HepG2 (cell line): ENCODE results near the gene GAL3ST2. TPM values are rescaled to one million over a fixed set of nuclear protein-coding genes. Genes with fewer than 3 reads are reported as not detected.
A peak's percentile ranks its signal among the peaks of the same experiment; 100 is the strongest.

Experiments used
- AGO1 ChIP-seq: fragments of 200-400 bp; formaldehyde crosslinking; IDR thresholded peaks from 2 replicates; pipeline ENCODE4 v1.6.1; 2017; ENCODE audit warnings: mild to moderate bottlenecking, low read depth, low read length, moderate library complexity; ENCODE audit not compliant: poor library complexity, severe bottlenecking
- ARID4A ChIP-seq: sonication (generic); formaldehyde crosslinking; IDR thresholded peaks from 2 replicates; pipeline ENCODE4 v1.5.0; 2020; ENCODE audit warnings: mild to moderate bottlenecking, missing genetic modification reagents, borderline replicate concordance
- FOSL2 ChIP-seq: sonication (generic); formaldehyde crosslinking; IDR thresholded peaks from 2 replicates; pipeline ENCODE4 v1.4.0; 2020; ENCODE audit warnings: missing genetic modification reagents
- FOXA3 ChIP-seq: IDR thresholded peaks from 2 replicates; pipeline ENCODE4 v1.6.1; 2016; ENCODE audit warnings: missing genetic modification reagents, missing compliant biosample characterization
- HNRNPUL1 ChIP-seq: fragments of 200-400 bp; formaldehyde crosslinking; IDR thresholded peaks from 2 replicates; pipeline ENCODE4 v1.6.1; 2017; ENCODE audit warnings: low read depth, mild to moderate bottlenecking, low read length, moderate library complexity
- MAFG ChIP-seq: sonication (generic); formaldehyde crosslinking; IDR thresholded peaks from 2 replicates; pipeline ENCODE4 v1.5.1; 2020; ENCODE audit warnings: mild to moderate bottlenecking, missing genetic modification reagents
- NCOA1 ChIP-seq: sonication (generic); formaldehyde crosslinking; IDR thresholded peaks from 2 replicates; pipeline ENCODE4 v1.9.0; 2021; ENCODE audit warnings: missing genetic modification reagents
- SNRNP70 ChIP-seq: fragments of 200-400 bp; formaldehyde crosslinking; IDR thresholded peaks from 2 replicates; pipeline ENCODE4 v1.6.1; 2017; ENCODE audit warnings: mild to moderate bottlenecking, low read depth, low read length, moderate library complexity
- ZC3H4 ChIP-seq: sonication (generic); formaldehyde crosslinking; IDR thresholded peaks from 2 replicates; pipeline ENCODE4 v1.4.0; 2020; ENCODE audit warnings: missing genetic modification reagents, borderline replicate concordance
- ZMYM3 ChIP-seq: sonication (generic); formaldehyde crosslinking; IDR thresholded peaks from 2 replicates; pipeline ENCODE4 v1.5.1; 2020; ENCODE audit warnings: mild to moderate bottlenecking, missing genetic modification reagents
- ZNF496 ChIP-seq: sonication (generic); formaldehyde crosslinking; IDR thresholded peaks from 2 replicates; pipeline ENCODE4 v1.8.1; 2023; ENCODE audit warnings: mild to moderate bottlenecking, moderate library complexity, missing genetic modification reagents; ENCODE audit not compliant: insufficient replicate concordance
- ZNF556 ChIP-seq: sonication (generic); formaldehyde crosslinking; IDR thresholded peaks from 2 replicates; pipeline ENCODE4 v1.4.0; 2020; ENCODE audit warnings: mild to moderate bottlenecking, missing genetic modification reagents, borderline replicate concordance
- ZNF629 ChIP-seq: sonication (generic); formaldehyde crosslinking; conservative IDR thresholded peaks from 2 replicates; pipeline ENCODE4 v1.5.0; 2020; ENCODE audit warnings: missing genetic modification reagents
- ZNF703 ChIP-seq: sonication (generic); formaldehyde crosslinking; IDR thresholded peaks from 2 replicates; pipeline ENCODE4 v1.5.1; 2020; ENCODE audit warnings: missing genetic modification reagents, mild to moderate bottlenecking, moderate library complexity, borderline replicate concordance
- ZNF800 ChIP-seq: sonication (generic); formaldehyde crosslinking; IDR thresholded peaks from 2 replicates; pipeline ENCODE4 v1.4.0; 2020; ENCODE audit warnings: missing genetic modification reagents
- polyA plus RNA-seq, 8 experiments: library from polyadenylated mRNA; depleted of rRNA in 3 of 8; stranded (reverse) in 7 of 8; unstranded in 1 of 8; fragments of >200 nt; fragmentation: Illumina TruSeq in 4 of 8; extraction: Trizol in 4 of 8; gene quantifications; 2 replicates each; pipeline versions ENCODE4 v1.2.1 to v1.2.3, GENCODE V29; 2011 to 2016; ENCODE audit warnings: low read depth in 4 of 8, missing spikeins in 1 of 8, mixed read lengths in 1 of 8; ENCODE audit not compliant: insufficient read depth in 1 of 8
- total RNA-seq, 5 experiments: library from RNA; depleted of rRNA; stranded (reverse); fragments of >200 nt; fragmentation: Illumina TruSeq; extraction: Trizol; gene quantifications; 2 replicates each; pipeline ENCODE4 v1.2.3, GENCODE V29; 2016; ENCODE audit warnings: low read depth in 1 of 5
- TF ChIP-seq, protein P1 (sequence below): IDR thresholded peaks from 2 replicates; pipeline ENCODE4 v1.6.1; 2016; ENCODE audit warnings: control low read depth
- TF ChIP-seq, protein P2 (sequence below): sonication (generic); formaldehyde crosslinking; IDR thresholded peaks from 2 replicates; pipeline ENCODE4 v1.4.0; 2020; ENCODE audit warnings: missing genetic modification reagents, low read depth, mild to moderate bottlenecking, borderline replicate concordance
- TF ChIP-seq, protein P3 (sequence below): sonication (generic); formaldehyde crosslinking; IDR thresholded peaks from 2 replicates; pipeline ENCODE4 v1.5.0; 2020; ENCODE audit warnings: mild to moderate bottlenecking, low read depth, missing genetic modification reagents, borderline replicate concordance

GAL3ST2 gene
- total and polyA plus RNA-seq, 2 of the 13 experiments (the other 11 are each of a cell fraction or from before 2014, with no cell fraction given) = 0.17 to 0.20 TPM

GRCh38 chr2:241770185-241770935, 6.3 kb upstream of the GAL3ST2 start (continued):
- TF ChIP-seq ARID4A (CRISPR knock-in tag) = peak; percentile 84
- TF ChIP-seq FOXA3 = peak; percentile 83
- no peak for TF ChIP-seq ZNF496
- TF ChIP-seq ZC3H4 (CRISPR knock-in tag) = peak; percentile 92
- TF ChIP-seq ZNF556 (CRISPR knock-in tag) = peak; percentile 95; the same call in 1 of the 2 replicates
- no peak for TF ChIP-seq MAFG (CRISPR knock-in tag)
- TF ChIP-seq ZNF800 (CRISPR knock-in tag) = 0 out of 2 replicates have a peak, but pooled peaks have one; percentile 59
- TF ChIP-seq ZNF703 (CRISPR knock-in tag) = peak; percentile 81
- TF ChIP-seq, protein P1, sequence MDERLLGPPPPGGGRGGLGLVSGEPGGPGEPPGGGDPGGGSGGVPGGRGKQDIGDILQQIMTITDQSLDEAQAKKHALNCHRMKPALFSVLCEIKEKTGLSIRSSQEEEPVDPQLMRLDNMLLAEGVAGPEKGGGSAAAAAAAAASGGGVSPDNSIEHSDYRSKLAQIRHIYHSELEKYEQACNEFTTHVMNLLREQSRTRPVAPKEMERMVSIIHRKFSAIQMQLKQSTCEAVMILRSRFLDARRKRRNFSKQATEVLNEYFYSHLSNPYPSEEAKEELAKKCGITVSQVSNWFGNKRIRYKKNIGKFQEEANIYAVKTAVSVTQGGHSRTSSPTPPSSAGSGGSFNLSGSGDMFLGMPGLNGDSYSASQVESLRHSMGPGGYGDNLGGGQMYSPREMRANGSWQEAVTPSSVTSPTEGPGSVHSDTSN (CRISPR knock-in tag) = no peak
- TF ChIP-seq, protein P2, sequence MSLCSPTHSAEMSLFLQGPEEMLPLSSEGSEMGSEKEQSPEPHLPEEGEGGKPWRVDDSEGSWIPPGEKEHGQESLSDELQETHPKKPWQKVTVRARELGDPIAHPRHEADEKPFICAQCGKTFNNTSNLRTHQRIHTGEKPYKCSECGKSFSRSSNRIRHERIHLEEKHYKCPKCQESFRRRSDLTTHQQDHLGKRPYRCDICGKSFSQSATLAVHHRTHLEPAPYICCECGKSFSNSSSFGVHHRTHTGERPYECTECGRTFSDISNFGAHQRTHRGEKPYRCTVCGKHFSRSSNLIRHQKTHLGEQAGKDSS = peak; percentile 89
- no peak for TF ChIP-seq HNRNPUL1
- TF ChIP-seq, protein P3, sequence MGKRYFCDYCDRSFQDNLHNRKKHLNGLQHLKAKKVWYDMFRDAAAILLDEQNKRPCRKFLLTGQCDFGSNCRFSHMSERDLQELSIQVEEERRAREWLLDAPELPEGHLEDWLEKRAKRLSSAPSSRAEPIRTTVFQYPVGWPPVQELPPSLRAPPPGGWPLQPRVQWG (CRISPR knock-in tag) = no peak
- no peak for TF ChIP-seq SNRNP70
- TF ChIP-seq ZNF629 = peak; percentile 36
- TF ChIP-seq ZMYM3 (CRISPR knock-in tag) = peak; percentile 89
- TF ChIP-seq AGO1 = no peak
- no peak for TF ChIP-seq NCOA1 (CRISPR knock-in tag)
- peak; percentile 64 for TF ChIP-seq FOSL2
